ENCODE data around the gene DUSP14.

DNA sequence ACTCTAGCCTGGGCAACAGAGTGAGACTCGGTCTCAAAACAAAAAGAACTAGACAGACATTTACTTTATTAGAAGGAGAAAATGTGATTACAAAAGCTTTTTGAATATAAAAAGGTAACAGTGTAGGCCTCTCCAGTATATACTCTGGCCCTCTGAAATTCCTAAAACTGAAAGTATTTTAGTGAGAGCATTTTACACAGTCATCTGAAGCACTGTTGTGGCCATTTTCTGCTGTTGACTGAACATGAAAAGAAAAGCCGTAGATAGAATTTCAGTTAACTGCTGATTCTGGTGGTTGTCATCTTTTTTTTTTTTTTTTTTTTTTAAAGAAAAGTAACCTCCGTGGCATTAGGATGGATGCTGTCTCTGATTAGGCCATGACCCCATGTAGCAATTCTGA, 15.6 kb downstream of the DUSP14 start:
- TF ChIP-seq, protein P1, sequence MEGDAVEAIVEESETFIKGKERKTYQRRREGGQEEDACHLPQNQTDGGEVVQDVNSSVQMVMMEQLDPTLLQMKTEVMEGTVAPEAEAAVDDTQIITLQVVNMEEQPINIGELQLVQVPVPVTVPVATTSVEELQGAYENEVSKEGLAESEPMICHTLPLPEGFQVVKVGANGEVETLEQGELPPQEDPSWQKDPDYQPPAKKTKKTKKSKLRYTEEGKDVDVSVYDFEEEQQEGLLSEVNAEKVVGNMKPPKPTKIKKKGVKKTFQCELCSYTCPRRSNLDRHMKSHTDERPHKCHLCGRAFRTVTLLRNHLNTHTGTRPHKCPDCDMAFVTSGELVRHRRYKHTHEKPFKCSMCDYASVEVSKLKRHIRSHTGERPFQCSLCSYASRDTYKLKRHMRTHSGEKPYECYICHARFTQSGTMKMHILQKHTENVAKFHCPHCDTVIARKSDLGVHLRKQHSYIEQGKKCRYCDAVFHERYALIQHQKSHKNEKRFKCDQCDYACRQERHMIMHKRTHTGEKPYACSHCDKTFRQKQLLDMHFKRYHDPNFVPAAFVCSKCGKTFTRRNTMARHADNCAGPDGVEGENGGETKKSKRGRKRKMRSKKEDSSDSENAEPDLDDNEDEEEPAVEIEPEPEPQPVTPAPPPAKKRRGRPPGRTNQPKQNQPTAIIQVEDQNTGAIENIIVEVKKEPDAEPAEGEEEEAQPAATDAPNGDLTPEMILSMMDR (IDR thresholded peaks at IDR 0.05), result no peak
- no peak for TF ChIP-seq POLR2A (IDR thresholded peaks at IDR 0.05)
